Left kidney (tissue), 8 donors: ENCODE results near the gene TEX14. TPM values are rescaled to one million over a fixed set of nuclear protein-coding genes. Genes with fewer than 3 reads are reported as not detected.

ENCODE experiments used
- DNase-seq: peaks from one replicate; pipeline ENCODE4 v3.0.0-alpha.2; 2013
- long read RNA-seq, 8 donors: transcript quantifications; one replicate each; lab custom pipeline, GENCODE V29; 2026
- polyA plus RNA-seq: library from polyadenylated mRNA; unstranded; fragments of 120-200 nt; gene quantifications from one replicate; pipeline ENCODE4 v1.2.1, GENCODE V29; 2013; ENCODE audit not compliant: insufficient read length

TEX14 gene, protein sequence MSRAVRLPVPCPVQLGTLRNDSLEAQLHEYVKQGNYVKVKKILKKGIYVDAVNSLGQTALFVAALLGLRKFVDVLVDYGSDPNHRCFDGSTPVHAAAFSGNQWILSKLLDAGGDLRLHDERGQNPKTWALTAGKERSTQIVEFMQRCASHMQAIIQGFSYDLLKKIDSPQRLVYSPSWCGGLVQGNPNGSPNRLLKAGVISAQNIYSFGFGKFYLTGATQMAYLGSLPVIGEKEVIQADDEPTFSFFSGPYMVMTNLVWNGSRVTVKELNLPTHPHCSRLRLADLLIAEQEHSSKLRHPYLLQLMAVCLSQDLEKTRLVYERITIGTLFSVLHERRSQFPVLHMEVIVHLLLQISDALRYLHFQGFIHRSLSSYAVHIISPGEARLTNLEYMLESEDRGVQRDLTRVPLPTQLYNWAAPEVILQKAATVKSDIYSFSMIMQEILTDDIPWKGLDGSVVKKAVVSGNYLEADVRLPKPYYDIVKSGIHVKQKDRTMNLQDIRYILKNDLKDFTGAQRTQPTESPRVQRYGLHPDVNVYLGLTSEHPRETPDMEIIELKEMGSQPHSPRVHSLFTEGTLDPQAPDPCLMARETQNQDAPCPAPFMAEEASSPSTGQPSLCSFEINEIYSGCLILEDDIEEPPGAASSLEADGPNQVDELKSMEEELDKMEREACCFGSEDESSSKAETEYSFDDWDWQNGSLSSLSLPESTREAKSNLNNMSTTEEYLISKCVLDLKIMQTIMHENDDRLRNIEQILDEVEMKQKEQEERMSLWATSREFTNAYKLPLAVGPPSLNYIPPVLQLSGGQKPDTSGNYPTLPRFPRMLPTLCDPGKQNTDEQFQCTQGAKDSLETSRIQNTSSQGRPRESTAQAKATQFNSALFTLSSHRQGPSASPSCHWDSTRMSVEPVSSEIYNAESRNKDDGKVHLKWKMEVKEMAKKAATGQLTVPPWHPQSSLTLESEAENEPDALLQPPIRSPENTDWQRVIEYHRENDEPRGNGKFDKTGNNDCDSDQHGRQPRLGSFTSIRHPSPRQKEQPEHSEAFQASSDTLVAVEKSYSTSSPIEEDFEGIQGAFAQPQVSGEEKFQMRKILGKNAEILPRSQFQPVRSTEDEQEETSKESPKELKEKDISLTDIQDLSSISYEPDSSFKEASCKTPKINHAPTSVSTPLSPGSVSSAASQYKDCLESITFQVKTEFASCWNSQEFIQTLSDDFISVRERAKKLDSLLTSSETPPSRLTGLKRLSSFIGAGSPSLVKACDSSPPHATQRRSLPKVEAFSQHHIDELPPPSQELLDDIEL (N-terminal part only)
- 1.6 TPM for polyA plus RNA-seq
- long read RNA-seq, donor 1, result 0 reads
- long read RNA-seq, donor 2, result 0 reads
- long read RNA-seq, donor 3, result 0 reads
- long read RNA-seq, donor 4, result 0 reads
- long read RNA-seq, donor 5, result 0 reads
- long read RNA-seq, donor 6, result 0 reads
- long read RNA-seq, donor 7, partial matches to known transcripts, result 51 of 56 reads
- long read RNA-seq, donor 7, other reads (novel, unspliced or antisense), result 5 of 56 reads
- long read RNA-seq, donor 8, result 0 reads

DNA sequence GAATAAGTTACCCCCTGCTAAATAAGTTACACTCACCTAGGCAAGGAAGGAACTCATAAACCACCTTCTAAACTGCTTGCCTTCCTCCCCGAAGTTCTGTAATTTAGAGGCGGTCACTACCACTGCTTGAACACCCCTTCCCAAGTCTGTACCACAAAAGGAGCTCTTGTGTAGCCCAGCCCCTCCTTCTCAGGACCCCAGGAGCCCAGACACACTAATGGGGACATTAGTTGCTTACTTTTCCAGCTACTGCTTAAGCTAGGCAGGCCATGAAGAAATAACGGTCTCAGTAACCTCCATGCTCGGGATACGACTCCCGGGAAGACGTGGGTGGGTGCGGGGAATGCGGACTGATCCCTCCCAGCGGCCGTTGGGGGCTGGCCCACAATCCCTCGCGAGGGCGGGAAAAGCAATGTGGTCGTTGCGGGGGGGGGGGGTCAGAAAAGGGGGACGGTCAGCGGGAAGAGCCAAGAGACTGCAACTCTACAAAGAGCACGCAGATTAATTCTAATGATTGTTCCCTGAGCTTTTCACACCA, at the start of gene TEX14:
Gene TEX14, minus strand, starts transcription at position 345 of the 538 bp plus-strand sequence. CDS start 40,044 bp downstream, outside the sequence.
- no peak for DNase-seq

DNA sequence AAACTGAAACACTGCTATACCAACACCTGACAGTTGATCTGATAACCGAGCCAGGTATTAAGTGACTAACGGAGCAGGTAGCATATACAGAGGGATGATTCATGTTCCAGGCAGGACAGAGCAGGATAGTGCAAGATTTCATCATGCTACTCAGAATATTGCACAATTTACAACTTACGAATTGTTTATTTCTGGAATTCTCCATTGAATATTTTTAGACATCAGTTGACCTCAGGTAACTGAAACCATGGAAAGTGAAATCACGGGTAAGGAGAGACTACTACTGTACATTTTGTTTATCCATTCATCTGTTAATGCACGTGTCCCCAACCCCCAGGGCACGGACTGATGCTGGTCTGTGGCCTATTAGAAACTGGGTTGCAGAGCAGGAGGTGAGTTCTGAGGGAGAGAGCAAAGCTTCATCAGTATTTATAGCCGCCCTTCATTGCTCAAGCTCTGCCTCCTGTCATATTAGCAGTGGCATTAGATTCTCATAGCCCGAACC, 49.3 kb upstream of the TEX14 start:
- DNase-seq, result no peak

DNA sequence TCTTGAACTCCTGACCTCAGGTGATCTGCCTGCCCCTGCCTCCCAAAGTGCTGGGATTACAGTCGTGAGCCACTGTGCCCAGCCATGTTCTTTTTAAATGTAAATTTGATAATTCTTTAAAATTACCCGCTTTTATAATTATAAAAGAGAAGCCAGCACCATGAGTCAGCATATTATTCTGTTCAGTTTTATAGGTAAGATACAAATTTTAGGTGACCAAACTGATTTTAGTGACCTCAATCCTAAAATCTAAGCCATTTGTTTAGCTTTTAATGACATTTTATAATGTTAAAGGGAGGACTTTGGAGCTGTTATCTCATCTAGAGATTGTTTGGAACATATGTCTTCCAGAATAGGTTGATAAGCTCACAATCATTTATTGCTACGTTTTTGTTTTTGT, 43.0 kb upstream of the TEX14 start:
- DNase-seq, result no peak

DNA sequence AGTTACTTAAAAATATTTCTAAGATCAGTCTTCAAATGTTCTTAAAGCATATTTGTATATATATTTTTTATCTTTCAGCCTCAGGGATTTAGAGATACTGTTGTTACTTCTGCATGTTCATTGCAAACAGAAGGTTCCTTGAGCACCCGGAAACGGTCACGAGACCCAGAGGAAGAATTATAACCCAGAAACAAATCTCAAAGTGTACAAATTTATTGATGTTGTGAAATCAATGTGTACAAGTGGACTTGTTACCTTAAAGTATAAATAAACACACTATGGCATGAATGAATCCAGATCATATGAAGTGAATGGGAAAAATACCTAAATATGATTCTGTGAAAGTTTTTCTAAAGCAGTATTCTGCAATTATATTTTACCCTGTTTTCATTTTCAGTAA, 42.2 kb upstream of the TEX14 start:
- DNase-seq, result no peak

DNA sequence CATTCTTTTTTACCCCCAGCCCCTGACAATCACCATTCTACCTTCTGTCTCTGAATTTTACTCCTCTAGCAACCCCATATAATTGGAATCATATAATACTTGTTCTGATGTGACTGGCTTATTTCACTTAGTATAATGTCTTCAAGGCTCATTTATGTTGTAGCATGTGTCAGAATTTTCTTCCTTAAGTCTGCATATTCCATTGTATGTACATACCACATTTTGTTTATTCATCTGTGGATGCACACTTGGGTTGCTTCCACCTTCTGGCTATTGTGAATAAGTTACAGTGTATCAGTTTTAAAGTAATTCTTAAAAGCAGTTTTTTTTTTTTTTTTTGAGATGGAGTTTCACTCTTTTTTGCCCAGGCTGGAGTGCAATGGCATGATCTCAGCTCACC, 39.1 kb upstream of the TEX14 start:
- DNase-seq, result no peak

DNA sequence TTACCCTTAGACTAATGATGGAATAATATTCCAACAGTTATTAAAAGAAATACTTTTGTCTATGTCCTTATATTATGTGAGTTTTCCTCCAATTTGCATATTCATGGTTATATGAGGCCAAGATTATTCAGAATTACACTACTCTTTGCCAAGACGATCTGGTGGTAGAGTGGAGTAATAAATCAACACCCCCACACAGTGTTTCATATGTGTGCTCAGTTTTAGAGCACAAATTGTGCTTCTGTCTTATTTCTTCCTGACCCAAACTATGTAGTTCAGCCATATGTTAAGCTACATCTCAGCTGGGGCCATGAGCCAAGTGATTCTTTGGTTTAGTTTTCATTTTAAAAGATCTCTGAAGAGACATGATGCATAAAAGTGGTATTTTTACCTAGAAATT, 37.0 kb upstream of the TEX14 start:
- no peak for DNase-seq

DNA sequence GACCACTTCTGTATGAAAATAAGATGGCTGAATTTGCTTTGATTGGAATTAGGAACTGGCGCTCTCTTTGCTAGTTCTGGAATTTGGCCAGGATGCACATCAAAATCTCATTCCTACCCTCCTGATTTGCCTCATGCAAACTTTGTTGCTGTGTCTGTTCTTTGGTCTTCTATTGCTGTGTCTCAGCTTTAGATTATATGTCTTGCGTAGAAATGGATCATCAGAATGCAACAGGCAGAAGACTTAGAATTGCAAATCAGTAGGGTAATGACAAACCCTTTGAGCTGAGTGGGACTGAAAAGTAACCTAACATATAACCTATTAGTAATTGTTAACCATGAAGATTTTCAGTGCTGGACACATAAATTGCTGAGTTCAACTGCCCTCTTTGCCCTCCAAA, 30.9 kb upstream of the TEX14 start:
- DNase-seq, result no peak

DNA sequence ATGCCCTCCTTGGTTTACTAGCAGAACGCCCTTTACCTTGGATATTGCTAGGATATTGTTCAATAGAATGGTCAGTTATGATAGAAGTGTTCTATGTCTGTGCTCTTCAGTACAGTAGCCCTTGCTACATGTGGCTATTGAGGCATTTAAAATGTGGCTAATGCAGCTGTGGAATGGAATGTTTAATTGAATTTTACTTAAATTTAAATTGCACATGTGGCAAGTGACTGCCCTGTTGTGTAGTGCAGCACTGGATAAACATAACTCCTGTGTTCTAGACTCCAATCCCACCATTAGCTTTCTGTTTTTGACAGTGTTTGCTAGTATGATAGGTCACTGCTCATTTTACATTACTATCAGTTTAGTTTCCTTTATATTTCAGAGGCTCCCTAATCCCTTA, 30.4 kb upstream of the TEX14 start:
- no peak for DNase-seq

DNA sequence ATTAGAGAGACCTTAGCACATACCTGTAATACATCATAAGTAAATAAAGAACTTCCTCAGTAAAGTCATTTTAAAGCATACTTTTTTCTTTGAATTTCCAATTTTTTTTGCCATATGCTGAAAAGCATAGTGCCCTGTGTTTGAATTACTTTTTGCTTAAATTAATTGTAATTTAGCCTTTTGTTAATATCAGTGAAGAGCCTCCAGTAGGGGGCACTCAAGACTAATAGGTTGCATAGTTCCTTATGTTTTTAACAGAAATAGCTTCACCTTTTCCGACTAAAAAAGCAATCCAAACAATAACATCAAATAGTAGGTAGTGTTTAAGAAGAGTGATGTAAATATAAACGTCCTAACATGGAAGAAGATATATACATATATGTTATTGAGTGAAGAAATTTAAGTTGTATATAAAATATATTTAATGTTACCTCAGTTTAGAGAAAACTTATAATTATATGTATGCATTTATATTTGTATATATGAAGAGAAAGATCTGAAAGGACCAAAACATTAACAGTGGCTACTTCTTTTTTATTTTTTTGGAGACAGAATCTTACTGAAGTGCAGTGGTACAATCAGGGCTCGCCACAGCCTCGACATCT, 19.2 kb upstream of the TEX14 start:
- DNase-seq, result peak; percentile 50

DNA sequence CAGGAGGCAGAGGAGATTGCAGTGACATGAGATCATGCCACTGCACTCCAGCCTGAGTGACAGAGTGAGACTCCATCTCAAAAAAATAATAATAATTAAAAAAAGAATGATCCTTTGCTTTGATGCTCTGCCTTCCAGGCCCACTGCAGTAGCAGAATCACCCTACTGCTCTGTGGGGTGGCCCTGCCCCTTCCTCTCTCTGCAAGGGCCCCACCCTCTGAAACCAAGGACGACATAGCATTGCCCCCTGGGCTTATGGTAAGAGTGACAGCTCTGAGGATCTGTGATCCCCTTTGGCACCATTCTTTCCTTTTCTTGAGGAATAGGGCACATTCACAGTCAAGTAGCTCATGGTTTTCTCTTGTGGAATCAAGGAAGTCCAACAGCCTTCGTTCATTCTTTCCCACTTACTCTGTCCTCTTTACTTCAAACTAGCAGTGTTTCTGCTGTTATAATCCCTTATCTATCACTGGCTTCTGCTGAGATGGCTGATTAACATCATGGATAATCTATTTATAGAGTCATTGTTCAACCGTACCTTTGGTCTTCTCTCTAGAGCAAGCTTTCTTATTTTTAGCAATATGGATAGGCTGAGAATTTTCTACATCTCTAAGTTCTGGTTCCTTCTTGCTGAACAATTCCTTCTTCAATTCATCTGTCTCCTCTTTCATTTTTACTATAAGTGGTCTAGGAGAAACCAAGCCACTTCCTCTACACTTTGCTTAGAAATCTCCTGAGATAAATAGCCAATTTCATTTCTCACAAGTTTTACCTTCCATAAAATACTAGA, 14.7 kb upstream of the TEX14 start:
- no peak for DNase-seq

DNA sequence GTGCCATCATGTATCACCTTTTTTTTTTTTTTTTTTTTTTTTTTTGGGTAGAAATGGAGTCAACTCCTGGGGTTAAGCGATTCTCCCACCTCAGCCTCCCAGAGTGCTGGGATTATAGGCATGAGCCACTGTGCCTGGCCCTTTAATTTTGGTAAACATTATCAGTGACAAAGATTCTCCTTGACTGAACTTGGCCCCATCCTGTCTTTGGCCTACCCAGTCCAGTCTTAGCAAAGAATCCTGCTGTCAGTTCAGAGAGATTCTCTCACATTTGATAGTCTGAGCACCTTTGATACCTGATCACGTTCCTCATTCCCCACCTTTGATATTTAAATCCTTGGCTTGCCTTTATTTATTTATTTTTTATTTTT, 12.1 kb upstream of the TEX14 start:
- DNase-seq, result no peak

DNA sequence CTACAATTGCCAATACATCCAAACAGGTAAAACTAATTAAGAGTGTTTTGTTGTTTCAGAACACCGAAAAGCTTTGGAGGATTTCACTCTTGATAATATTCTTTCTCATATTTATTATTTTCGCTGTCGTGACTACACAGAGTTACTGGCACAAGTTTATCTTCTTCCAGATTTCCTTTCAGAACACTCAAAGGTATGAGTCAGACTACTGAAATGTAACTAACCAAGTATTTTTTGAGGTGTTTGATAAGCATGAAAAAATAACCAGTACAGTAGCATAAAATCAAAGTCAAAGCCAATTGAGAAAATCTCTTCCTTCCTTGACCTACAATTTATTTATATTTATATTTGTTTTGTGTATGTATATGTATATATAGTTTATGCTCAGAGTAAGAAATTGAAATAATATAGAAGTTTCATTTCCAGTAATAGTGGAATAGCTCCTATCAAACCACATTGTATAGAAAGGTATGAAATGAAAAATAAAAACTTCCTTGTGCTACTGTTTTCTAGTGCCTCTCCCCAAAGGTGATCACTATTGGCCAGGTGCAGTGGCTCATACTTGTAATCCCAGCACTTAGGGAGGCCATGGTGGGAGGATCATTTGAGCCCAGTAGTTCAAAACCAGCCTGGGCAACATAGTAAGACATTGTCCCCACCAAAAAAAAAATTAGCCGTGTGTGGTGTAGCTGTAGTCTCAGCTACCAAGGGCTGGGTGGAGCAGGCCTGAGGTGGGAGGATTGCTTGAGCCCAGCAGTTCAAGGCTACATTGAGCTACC, 11.5 kb upstream of the TEX14 start:
- no peak for DNase-seq

DNA sequence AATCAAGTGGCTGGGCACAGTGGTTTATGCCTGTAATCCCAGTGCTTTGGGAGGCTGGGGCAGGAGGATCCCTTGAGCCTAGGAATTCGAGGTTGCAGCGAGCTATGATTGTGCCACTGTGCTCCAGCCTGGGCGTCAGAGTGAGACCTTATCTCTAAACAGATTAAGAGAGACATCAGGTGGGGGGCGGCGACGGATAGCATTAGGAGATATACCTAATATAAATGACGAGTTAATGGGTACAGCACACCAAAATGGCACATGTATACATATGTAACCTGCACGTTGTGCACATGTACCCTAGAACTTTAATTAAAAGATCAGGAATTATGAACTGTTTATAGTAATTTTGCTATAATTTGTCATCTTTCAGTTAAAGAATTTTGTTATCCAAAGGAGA, 10.9 kb upstream of the TEX14 start:
- DNase-seq, result no peak

DNA sequence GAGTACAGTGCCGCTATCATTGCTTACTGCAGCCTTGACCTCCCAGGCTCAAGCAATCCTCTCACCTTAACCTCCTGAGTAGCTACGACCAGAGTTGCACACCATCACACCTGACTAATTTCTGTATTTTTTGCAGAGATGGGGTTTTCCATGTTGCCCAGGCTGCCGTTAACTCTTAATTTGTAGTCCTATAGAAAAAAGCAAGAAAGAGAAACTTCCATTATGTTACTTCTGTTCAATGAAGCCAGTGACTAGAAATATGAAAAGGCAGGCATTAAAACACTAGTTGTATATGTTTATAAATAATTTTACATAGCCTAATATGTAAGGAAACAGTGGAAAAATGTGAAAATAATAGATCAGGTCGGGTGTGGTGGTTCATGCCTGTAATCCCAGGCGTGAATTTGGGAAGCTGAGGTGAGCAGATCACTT, 10.2 kb upstream of the TEX14 start:
- no peak for DNase-seq

DNA sequence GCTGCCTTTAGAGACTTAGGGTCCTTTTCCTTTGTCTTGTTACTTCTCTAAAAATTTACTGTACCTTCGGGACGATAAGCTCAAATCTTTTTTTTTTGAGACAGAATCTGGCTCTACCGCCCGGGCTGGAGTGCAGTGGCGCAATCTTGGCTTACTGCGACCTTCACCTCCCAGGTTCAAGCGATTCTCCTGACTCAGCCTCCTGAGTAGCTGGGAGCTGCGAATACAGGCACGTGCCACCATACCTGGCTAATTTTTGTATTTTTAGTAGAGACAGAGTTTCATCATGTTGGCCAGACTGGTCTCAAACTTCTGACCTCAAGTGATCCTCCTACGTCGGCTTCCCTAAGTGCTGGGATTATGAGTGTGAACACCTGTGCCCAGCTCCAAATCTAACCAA, 7.9 kb upstream of the TEX14 start:
- DNase-seq, result no peak

DNA sequence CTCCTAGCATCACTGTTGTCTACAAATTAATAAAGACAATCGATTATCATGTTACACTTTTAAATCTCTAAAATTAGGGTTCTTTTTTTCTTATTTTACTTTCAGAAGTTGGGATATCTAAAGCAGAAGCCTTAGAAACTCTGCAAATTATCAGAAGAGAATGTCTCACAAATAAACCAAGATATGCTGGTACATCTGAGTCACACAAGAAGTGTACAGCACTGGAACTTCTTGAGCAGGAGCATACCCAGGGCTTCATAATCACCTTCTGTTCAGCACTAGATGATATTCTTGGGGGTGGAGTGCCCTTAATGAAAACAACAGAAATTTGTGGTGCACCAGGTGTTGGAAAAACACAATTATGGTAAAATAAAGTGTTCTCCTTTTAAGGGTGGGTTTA, 3.0 kb upstream of the TEX14 start:
- no peak for DNase-seq

DNA sequence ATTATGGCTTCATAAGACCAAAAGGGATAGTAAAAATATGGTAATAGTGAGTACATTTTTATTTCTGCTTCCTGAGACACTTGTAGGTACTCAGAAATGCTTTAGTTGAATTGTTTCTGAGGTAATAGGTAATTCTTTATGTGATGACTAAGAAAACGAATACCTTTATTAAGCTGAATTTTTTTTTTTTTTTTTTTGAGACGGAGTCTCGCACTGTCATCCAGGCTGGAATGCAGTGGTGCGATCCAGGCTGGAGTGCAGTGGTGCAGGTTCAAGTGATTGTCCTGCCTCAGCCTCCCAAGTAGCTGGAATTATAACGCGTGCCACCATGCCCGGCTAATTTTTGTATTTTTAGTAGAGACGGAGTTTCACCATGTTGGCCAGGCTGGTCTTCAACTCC, 2.5 kb upstream of the TEX14 start:
- DNase-seq, result no peak

DNA sequence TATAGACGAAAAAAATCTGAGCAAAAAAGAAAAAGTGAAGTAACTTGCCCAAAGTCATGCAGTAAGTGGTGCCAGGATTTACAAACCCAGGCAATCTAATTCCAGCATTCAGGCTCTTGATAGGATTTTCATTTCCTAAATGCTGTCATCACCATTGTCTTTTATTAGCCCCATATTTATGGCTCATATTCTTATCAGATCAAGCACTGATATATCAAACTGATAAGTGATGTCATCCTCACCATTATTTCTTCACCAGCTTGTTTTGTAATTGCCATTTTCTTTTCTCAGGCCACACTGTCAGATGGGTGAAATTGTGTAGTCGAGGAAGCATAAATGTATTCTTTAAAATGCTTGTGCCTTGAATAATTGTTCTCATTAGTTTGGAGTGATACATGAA, 1.9 kb upstream of the TEX14 start:
- no peak for DNase-seq

DNA sequence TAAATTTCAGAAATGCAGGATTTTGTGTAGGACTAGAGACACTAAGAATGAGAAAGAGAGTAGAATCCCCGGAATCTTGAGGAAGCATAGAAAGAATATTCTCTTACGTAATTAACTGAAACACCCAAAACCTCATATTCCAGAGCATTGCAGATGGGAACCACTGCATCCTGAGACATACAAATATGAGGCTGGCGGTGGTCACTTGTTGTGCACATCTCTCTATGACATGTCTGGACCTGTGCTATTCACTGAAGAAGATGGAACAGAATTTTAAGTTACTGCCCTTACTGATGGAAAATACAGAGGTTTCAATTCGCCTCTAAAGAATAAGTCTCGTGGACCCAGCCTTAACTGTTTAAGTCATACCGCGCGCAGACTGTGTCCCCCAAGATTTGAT, 1.4 kb upstream of the TEX14 start:
- no peak for DNase-seq
